Uterus (tissue), 4 donors: ENCODE data around the gene PAK4. TPM values are rescaled to one million over a fixed set of nuclear protein-coding genes. Genes with fewer than 3 reads are reported as not detected.

Experiments
- DNase-seq, 2 donors: peaks; one replicate each; pipeline ENCODE4 v3.0.0-alpha.2; 2019 to 2020
- H3K27ac ChIP-seq, 2 donors: fragments of 200-600 bp; sonication (generic); 1 replicate in 1 of 2; 2 replicates in 1 of 2; pipeline ENCODE4 v1.5.1; 2016 to 2018
- H3K27me3 ChIP-seq, 2 donors: fragments of 200-600 bp; sonication (generic); one replicate each; pipeline ENCODE4 v1.5.1; 2018 to 2019; ENCODE audit warnings: control low read depth in 1 of 2
- H3K36me3 ChIP-seq, 2 donors: fragments of 200-600 bp; sonication (generic); one replicate each; pipeline ENCODE4 v1.5.1; 2019; ENCODE audit warnings: control low read depth in 1 of 2
- H3K4me1 ChIP-seq, 2 donors: fragments of 200-600 bp; sonication (generic); one replicate each; pipeline ENCODE4 v1.5.1; 2018 to 2019; ENCODE audit warnings: control low read depth in 1 of 2
- H3K4me3 ChIP-seq, 2 donors: fragments of 200-600 bp; sonication (generic); 1 replicate in 1 of 2; 2 replicates in 1 of 2; pipeline ENCODE4 v1.5.1; 2018 to 2019; ENCODE audit warnings: mild to moderate bottlenecking in 1 of 2
- H3K9me3 ChIP-seq, 2 donors: fragments of 200-600 bp; sonication (generic); one replicate each; pipeline ENCODE4 v1.5.1; 2019; ENCODE audit warnings: control low read depth in 1 of 2
- POLR2A ChIP-seq, 2 donors: fragments of 450-650 bp; IDR thresholded peaks; one replicate each; pipeline ENCODE4 v1.6.1; 2016; ENCODE audit warnings: antibody characterized with exemption in 2 of 2, mild to moderate bottlenecking in 1 of 2, moderate library complexity in 1 of 2
- intact Hi-C: fragments of 100-400 bp; cut with DNase I; formaldehyde crosslinking; loops from one replicate; pipeline ENCODE4 v1.15.1; 2023; ENCODE audit warnings: low total_unique reads
- total RNA-seq, 4 donors: library from RNA; depleted of rRNA in 3 of 4; stranded (reverse); fragments of >200 nt in 3 of 4; gene quantifications; one replicate each; pipeline versions ENCODE4 v1.1.0 to v1.2.4, GENCODE V29; 2014 to 2023
- TF ChIP-seq, protein P1 (sequence below), 4 experiments: fragments of 200-600 bp in 2 of 4; fragments of 450-650 bp in 2 of 4; sonication (generic) in 2 of 4; IDR thresholded peaks; one replicate each; pipeline ENCODE4 v1.5.1; 2016 to 2019; ENCODE audit warnings: antibody characterized with exemption in 4 of 4, mild to moderate bottlenecking in 2 of 4, moderate library complexity in 1 of 4
- donor health status: DM: yes; HTN: yes; CAD: no.

The PAK4 gene
- total RNA-seq, 4 donors from 2014 or later = 0.26 to 57.4 (median 24.3) TPM

- no peak for TF ChIP-seq POLR2A (IDR thresholded peaks at IDR 0.05)
- TF ChIP-seq, protein P1, sequence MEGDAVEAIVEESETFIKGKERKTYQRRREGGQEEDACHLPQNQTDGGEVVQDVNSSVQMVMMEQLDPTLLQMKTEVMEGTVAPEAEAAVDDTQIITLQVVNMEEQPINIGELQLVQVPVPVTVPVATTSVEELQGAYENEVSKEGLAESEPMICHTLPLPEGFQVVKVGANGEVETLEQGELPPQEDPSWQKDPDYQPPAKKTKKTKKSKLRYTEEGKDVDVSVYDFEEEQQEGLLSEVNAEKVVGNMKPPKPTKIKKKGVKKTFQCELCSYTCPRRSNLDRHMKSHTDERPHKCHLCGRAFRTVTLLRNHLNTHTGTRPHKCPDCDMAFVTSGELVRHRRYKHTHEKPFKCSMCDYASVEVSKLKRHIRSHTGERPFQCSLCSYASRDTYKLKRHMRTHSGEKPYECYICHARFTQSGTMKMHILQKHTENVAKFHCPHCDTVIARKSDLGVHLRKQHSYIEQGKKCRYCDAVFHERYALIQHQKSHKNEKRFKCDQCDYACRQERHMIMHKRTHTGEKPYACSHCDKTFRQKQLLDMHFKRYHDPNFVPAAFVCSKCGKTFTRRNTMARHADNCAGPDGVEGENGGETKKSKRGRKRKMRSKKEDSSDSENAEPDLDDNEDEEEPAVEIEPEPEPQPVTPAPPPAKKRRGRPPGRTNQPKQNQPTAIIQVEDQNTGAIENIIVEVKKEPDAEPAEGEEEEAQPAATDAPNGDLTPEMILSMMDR (IDR thresholded peaks at IDR 0.05) = no peak
- peaks cover 0 to 9% of the 10 kb centered on the region in 2 donors for H3K4me1 ChIP-seq
- H3K27me3 ChIP-seq = peaks cover 0 to 15% of the 10 kb centered on the region in 2 donors
- DNase-seq = no peak
- no peaks in the 10 kb centered on the region for H3K9me3 ChIP-seq
- H3K4me3 ChIP-seq = no peak overlapping the region
- intact Hi-C loops = no loop called here
- H3K27ac ChIP-seq = no peak overlapping the region
- H3K36me3 ChIP-seq = no peaks in the 10 kb centered on the region
Observed at GRCh38 chr19:39082745-39083598, 42.6 kb upstream of the PAK4 start.

- no peaks in the 10 kb centered on the region for H3K36me3 ChIP-seq
- peaks cover 0 to 9% of the 10 kb centered on the region in 2 donors for H3K4me1 ChIP-seq
- no peak overlapping the region for H3K4me3 ChIP-seq
- TF ChIP-seq, protein P1 (IDR thresholded peaks at IDR 0.05) = no peak
- no peak for TF ChIP-seq POLR2A (IDR thresholded peaks at IDR 0.05)
- intact Hi-C loops = no loop called here
- H3K27me3 ChIP-seq = peaks cover 0 to 15% of the 10 kb centered on the region in 2 donors
- no peaks in the 10 kb centered on the region for H3K9me3 ChIP-seq
- DNase-seq = no peak
- no peak overlapping the region for H3K27ac ChIP-seq
Observed at GRCh38 chr19:39083599-39083982, 42.0 kb upstream of the PAK4 start.

GRCh38 chr19:39083983-39084731 lies 41.4 kb upstream of the PAK4 start, which contains the start of gene ACP7:
Gene ACP7 (plus strand): TSS chr19:39084368. CDS start chr19:39085270, 902 bp downstream.
- intact Hi-C loops = no loop called here
- peaks cover 0 to 9% of the 10 kb centered on the region in 2 donors for H3K4me1 ChIP-seq
- no peak for DNase-seq
- H3K36me3 ChIP-seq = no peaks in the 10 kb centered on the region
- H3K27me3 ChIP-seq = peaks cover 0 to 15% of the 10 kb centered on the region in 2 donors
- TF ChIP-seq, protein P1 (IDR thresholded peaks at IDR 0.05) = no peak
- no peak for TF ChIP-seq POLR2A (IDR thresholded peaks at IDR 0.05)
- H3K4me3 ChIP-seq = no peak within 1 kb of the TSS
- no peak within 1 kb of the TSS for H3K27ac ChIP-seq
- no peaks in the 10 kb centered on the region for H3K9me3 ChIP-seq

- peaks cover 0 to 9% of the 10 kb centered on the region in 2 donors for H3K4me1 ChIP-seq
- H3K36me3 ChIP-seq = no peaks in the 10 kb centered on the region
- TF ChIP-seq, protein P1 (IDR thresholded peaks at IDR 0.05) = no peak
- no peak for TF ChIP-seq POLR2A (IDR thresholded peaks at IDR 0.05)
- DNase-seq = no peak
- intact Hi-C loops = no loop called here
- H3K9me3 ChIP-seq = no peaks in the 10 kb centered on the region
- H3K27me3 ChIP-seq = peaks cover 0 to 15% of the 10 kb centered on the region in 2 donors
- no peak overlapping the region for H3K27ac ChIP-seq
- H3K4me3 ChIP-seq = no peak overlapping the region
Observed at GRCh38 chr19:39084732-39085080, 40.9 kb upstream of the PAK4 start.

- Histone ChIP-seq H3K27me3 (peaks cover 0 to 15% of the 10 kb centered on the region in 2 donors), H3K4me3 (no peak overlapping the region), H3K36me3 (no peaks in the 10 kb centered on the region), H3K27ac (no peak overlapping the region), H3K9me3 (no peaks in the 10 kb centered on the region), H3K4me1 (peaks cover 0 to 9% of the 10 kb centered on the region in 2 donors)
- intact Hi-C loops = no loop called here
- no peak for DNase-seq
- TF ChIP-seq, protein P1 (IDR thresholded peaks at IDR 0.05) = no peak
- no peak for TF ChIP-seq POLR2A (IDR thresholded peaks at IDR 0.05)
Observed at GRCh38 chr19:39085392-39085791, 40.2 kb upstream of the PAK4 start.
